GM08714 (cell line): Measurements from ENCODE around the gene ARHGEF11.
"Not testable (repeated sequence)": the region's sequence is repeated elsewhere in the genome, so short reads cannot be mapped to it uniquely, and the experiment has no call there.

Source experiments
- H3K4me3 ChIP-seq: fragments of 200-500 bp; sonication (Bioruptor generic); 2 replicates; pipeline ENCODE4 v1.5.1; 2014; ENCODE audit warnings: mild to moderate bottlenecking, low read length, inconsistent platforms
- ZNF274 ChIP-seq: IDR thresholded peaks from 2 replicates; pipeline ENCODE4 v1.6.1; 2012; ENCODE audit warnings: mild to moderate bottlenecking, low read depth, low read length

ARHGEF11 gene

DNA sequence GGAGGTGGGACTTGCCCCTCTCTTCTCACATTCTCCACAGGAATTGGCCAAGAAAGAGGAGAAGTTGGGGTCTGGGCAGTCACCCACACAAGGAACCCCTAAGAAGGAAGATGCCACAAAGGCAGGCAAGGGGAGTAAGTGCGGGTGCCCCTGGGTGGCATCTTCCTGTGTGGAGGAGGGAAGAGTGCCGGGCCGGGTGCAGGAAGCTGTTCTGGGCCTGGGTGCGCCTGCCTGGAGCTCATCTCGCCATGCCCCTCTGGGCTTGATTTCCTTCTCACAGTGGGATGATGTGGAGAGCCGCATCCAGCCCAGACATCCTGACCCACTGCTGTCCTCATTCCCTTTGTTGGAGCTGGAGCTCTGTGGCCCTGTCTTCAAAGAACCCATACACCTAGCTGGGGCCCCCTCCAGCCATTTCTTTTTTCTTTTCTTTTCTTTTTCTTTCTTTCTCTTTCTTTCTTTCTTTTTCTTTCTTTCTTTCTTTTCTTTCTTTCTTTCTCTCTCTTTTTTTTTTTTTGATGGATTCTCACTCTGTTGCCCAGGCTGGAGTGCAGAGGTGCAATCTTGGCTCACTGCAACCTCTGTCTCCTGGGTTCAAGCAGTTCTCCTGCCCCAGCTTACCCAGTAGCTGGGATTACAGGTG is 115.8 kb downstream of the ARHGEF11 start:
- TF ChIP-seq ZNF274, result no peak
- no peak overlapping the region for H3K4me3 ChIP-seq

DNA sequence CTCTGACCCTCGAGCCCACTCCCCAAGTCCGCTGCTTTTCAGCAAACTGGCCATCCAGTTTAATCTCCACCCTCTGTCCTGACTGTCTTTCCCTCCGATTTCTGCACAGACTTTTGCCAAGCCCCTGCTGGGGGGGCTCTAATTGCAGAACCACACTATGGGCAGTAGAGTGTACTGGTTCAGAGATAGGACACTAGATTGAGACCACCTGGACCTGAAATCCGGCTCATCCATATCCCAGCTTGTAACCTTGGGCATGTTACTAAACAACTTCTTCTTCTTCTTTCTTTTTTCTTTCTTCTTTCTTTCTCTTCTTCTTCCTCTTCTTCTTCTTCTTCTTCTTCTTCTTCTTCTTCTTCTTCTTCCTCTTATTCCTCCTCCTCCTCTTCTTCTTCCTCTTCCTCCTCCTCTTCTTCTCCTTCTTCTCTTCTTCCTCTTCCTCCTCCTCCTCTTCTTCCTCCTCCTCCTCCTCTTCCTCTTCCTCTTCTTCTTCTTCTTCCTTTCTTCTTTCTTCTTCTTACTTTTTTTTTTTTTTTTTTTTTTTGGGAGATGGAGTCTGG is 117.4 kb downstream of the ARHGEF11 start:
- H3K4me3 ChIP-seq, result no peak overlapping the region
- no peak for TF ChIP-seq ZNF274

DNA sequence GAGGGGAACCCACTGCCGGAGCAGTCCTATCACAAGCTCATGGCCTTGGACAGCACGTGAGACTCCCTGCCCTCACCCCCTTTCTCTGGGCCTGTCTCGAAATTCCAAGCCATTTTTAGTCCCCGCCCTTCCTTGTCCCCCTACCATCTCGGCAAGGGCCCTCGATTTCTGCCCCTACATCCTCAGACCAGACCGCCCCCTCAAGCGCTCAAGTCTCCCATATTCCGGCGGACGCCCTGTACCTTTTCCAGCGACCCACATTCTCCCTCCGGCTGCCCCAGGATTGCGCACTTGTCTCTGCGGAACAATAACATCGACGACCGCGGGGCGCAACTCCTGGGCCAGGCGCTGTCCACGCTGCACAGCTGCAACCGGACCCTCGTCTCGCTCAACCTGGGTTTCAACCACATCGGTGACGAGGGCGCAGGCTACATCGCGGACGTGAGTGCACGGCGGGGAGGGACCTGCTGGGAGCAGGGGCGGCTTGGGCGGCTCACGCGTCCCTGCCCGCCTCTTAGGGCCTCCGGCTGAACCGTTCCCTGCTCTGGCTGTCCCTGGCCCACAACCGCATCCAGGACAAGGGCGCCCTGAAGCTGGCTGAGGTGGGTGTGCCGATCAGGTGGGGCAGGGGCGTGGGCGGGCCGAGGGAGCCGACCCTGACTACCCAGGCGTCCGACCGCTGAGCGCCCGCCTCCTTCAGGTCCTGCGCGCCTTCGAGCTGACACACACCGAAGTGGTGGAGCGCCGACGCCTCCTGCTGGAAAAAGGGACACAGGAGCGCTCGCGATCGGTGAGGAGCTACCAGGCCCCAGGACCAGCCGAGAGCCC is 118.1 kb downstream of the ARHGEF11 start:
- TF ChIP-seq ZNF274, result no peak
- no peak overlapping the region for H3K4me3 ChIP-seq

DNA sequence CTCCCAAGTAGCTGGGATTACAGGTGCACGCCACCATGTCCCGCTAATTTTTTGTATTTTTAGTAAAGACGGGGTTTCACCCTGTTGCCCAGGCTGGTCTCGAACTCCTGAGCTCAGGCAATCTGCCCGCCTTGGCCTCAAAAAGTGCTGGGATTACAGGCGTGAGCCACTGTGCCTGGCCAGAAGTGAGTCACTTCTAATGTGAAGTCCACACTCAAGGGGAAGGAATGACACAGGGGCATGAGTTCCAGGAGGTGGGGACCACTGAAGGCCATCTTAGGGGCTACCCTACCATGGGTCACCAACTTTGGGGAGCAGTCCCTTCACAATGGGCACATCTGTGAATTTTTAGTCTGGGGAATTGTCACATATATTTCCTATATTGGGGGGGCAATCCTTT is 118.8 kb downstream of the ARHGEF11 start:
- H3K4me3 ChIP-seq, result not testable (repeated sequence)

DNA sequence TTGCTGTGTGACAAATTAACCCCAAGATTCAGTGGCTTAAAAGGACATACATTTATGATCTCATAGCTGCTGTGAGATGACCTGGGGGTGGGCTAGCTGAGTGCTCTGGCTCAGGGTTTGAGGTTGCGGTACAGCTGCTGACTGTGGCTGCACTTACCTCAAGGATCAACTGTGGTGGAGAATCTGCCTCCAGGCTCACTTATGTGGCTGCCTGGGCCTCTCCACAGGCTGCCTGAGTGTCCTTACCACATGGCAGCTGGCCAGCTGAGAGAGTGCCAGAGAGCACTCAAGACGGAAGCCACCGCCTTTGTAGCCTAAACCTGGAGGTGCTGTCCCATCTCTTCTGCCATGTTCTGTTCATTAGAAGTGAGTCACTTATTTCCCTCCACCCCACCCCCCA is 119.4 kb downstream of the ARHGEF11 start:
- no peak for TF ChIP-seq ZNF274
- no peak overlapping the region for H3K4me3 ChIP-seq

DNA sequence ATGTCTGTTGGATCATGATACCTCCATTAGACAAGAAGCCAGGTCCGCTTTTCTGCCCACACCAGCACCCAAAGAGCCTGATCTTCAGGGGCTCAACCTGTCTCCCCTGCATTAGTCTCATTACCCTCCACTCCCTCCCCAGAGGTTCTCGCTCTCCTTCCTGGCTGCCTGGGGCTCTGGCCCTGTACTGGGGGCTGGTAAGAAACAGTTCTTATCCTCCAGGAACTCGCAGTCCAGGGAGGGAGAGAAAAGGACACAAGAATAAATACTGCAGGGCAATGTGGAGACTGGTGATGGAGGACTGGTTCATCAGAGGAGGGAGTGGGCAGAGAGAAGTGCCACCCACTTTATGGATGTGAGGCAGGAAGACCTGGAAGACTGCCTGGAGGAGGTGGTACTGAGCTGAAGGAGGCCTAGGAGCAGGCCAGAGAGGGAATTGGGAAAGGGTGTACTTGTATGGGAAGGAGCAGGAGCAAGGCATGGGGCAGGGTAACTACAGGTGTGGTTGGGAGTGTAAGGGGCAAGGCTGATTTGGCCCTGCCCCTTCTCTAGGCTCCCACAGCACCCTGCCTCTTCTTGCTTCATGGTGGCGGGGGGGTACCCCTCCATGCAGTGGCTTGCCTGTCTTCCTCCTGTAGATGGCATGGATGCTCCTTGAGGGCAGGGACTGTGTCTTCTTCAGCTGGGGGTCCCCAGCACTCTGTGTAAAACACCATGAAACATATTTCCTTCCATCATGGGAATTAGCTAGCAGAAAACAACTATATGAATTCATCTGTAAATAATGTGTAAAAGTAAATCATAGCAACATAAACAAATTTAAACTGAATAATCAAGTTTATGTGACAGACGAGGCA is 120.2 kb downstream of the ARHGEF11 start:
- H3K4me3 ChIP-seq, result no peak overlapping the region
- no peak for TF ChIP-seq ZNF274

DNA sequence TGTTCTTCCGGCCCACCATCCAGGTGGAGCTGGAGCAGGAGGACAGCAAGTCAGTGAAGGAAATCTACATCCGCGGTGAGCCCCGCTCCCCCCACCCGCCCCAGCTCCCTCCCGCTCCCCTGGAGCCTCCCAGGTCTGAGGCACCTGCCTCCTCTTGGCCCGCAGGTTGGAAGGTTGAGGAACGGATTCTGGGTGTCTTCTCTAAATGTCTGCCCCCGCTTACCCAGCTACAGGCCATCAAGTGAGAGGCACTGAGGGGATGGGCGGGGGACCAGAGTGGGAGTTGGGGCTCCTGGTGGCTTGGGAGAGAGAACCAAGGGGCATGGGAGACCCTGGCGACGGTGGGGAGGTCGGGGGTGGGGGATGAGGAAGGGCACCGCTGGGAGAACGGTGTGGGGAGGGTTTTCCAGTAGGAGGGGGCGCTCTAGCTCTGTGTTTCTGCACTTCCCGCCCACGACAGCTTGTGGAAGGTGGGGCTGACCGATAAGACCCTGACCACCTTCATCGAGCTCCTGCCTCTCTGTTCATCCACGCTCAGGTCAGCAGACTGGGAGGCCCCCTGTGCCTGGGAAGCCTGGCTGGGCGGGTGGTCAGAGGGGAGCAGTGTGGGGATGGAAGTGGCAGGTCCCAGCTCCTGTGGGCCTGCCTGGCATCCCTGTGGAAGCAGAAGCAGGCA is 120.9 kb downstream of the ARHGEF11 start:
- TF ChIP-seq ZNF274, result no peak
- H3K4me3 ChIP-seq, result no peak overlapping the region

DNA sequence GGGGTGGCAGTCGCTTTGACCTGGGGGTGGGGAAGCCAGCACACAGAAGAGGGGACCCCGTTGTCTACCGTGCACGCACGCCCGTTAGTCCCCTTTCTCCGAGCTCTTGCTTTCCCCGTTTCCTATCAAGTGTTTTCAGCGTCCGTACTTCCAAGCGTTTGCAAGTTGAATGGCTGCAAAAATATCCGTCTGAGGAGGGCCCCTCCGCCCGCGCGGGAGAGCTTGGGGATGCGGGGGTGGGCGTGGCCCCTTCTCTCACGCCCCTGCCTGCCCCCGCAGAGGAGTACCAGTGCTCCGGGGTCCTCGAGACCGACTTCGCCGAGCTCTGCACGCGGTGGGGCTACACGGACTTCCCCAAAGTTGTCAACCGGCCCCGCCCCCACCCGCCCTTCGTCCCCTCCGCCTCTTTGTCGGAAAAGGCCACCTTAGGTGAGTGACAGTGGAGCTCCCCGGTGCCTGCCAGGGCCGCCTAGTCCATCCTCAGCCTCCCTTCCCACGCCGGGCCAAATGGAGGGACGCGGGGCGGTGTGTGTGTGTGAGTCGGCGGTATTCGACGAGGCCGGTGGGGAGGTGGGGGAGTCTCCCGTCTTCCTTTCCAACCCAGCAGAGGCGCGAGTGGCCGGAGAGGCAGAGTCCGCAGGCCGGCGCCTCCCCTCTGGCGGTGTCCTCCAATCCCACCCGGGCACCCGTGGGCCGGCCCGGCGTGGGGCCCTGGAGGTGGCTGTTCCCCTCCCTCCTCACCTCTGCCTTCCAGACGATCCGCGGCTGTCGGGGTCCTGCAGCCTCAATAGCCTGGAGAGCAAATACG is 121.7 kb downstream of the ARHGEF11 start:
- no peak overlapping the region for H3K4me3 ChIP-seq
- TF ChIP-seq ZNF274, result no peak

DNA sequence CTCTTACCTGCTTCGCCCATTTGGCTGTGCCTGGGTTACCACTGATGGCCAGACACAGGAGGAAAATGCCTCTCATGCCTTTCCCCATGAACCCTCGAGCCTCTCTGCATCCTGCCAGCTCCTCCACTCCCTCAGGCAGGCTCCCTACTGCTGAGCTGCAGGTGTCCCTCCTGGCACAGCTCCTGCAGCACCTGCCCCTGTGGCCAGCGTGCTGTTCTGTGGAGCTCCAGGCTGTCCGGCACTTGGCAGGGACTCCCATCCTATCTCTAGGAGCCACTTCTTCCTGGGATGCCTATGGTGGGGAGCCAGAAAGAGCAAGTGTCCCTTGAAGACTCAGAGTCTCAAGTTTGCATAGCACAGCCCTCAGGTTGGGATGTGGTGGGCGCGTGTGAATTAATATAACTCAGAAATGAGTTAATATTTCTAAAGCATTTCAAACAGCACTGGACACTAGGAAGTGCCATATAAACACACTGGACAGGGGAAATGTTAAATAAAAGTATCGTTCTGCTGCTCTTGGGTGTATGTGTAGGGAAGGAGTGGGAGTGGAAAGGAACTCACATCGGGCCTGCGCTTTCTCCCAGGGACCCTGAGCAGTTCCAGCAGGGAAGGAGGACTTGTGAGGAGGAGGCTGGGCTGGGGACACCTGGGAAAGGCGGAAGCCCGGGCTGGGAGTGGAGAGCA is 122.4 kb downstream of the ARHGEF11 start:
- no peak overlapping the region for H3K4me3 ChIP-seq
- no peak for TF ChIP-seq ZNF274

DNA sequence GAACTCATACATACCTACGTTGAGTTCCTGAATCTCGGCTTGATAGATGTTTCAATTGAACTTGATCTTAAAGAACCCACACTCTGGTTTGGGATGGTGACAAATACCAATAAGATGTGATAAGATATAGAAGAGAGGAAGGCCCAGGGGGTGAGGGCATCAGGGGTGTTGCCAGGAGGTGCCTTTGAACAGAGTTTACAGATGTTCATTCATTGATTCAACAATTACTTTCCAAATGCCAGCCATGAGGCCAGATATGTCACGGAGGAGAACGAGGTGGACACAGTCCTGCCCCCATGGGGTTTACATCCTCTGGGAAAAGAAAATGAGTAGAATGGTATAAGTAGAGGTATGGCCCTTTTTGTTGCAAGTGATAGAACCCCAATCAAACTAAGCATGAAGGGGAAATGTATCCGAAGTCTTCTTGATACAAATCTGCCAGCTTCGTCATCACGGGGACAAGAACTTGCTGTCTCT is 124.5 kb downstream of the ARHGEF11 start:
- no peak overlapping the region for H3K4me3 ChIP-seq
- TF ChIP-seq ZNF274, result no peak

DNA sequence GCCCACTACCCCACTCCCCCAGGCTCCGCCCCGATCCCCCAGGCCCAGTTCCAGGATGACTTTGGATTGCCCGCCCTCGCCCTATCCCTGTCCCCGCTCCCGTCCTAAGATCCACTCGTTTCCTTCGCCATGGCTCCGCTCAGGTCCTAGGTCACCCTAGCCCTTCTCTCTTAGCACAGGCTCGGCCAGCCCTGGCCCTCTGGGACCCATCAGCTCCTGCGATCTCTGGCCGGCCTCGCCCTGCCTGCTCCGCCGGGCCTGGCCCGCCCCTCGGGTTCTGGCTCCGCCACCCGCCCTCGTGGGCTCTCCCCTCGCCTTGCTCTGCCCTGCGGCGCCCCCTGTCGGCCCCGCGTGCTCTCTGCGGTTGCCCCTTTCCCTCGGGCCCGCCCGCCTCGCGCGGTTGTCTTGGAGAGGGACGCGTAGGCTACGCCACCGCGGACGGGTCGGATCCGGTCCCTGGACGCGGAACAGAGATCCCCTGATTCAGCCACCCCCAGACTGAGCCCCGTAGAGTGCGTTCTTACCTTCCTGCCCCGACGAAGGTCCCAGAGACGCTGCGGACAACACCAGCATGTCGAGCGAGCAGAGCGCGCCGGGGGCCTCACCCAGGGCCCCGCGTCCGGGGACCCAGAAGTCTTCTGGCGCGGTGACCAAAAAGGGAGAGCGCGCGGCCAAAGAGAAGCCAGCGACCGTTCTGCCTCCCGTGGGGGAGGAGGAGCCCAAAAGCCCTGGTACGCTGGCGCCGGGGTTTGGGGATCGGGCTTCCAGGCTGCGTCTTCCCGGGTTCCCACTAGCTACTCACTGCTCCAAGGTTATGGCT is 125.1 kb downstream of the ARHGEF11 start, which contains the start of gene LRRC71:
Gene LRRC71, plus strand, starts transcription at position 400 of the 820 bp plus-strand sequence. Its CDS starts 172 bp downstream, at position 572.
- TF ChIP-seq ZNF274, result no peak
- no peak within 1 kb of the TSS for H3K4me3 ChIP-seq
